Measurements from ENCODE around the gene RBM20.

RBM20 gene

DNA sequence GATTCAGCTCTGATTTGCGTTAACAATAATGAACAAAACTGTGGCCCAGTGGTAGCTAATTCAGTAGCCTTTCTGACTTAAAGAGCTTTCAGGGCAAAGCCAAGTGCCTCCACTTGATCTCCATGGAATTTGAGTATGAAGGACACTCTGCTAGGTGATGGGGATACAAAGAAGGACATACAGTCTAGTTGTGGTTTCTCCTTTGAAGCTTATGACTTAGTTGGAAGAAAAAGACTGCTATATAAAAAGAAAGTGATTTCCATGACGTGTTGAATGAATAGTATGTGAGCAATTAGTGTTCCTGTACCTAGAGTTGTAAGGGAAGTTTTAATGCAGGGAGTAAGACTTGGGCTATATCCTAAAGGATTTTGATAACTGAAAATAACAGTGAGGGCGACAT lies 235.9 kb downstream of the RBM20 start:
- no peak for DNase-seq

DNA sequence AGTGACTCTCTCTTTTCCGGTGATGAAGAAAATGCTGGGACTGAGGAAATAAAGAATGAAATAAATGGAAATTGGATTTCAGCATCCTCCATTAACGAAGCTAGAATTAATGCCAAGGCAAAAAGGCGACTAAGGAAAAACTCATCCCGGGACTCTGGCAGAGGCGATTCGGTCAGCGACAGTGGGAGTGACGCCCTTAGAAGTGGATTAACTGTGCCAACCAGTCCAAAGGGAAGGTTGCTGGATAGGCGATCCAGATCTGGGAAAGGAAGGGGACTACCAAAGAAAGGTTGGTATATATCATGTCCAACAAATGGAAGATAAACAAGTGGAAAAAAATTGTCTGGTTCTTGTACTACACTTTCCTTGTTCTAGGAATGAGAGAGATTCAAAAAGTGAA lies 237.1 kb downstream of the RBM20 start:
- DNase-seq, result no peak

DNA sequence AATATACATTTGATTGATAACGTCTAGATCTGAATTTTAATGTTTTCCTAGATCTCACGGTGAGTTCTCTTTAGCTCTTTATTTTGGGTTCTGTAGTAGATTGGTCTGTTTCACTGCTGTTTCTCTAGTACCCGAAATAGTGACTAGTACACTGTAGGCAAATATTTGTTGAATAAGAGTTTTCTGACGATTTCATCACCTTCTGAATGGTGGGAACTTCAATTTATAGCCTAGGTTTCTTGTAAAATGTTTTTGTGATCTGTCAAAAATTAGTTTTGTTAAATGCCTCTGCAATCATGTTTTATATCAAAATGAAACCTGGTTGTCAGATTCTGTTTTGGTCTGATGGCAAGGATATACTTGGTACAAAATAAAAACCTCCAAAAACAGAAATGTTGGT lies 237.8 kb downstream of the RBM20 start:
- no peak for DNase-seq

DNA sequence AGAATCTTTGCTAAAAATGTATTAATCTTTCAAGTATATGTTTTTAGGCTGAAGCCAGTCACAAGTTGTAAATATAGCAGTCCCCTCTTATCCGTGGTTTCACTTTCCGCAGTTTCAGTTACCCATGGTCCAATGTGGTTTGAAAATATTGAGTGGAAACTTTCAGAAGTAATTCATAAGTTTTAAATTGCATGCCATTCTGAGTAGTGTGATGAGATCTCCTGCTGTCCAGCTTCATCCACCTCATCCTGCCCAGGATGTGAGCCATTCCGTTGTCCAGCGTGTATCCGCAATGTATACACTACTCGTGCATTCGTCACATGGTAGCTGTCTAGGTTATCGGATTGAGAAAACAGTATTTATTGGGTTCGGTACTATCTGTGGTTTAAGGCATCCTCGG lies 239.8 kb downstream of the RBM20 start:
- DNase-seq, result no peak

DNA sequence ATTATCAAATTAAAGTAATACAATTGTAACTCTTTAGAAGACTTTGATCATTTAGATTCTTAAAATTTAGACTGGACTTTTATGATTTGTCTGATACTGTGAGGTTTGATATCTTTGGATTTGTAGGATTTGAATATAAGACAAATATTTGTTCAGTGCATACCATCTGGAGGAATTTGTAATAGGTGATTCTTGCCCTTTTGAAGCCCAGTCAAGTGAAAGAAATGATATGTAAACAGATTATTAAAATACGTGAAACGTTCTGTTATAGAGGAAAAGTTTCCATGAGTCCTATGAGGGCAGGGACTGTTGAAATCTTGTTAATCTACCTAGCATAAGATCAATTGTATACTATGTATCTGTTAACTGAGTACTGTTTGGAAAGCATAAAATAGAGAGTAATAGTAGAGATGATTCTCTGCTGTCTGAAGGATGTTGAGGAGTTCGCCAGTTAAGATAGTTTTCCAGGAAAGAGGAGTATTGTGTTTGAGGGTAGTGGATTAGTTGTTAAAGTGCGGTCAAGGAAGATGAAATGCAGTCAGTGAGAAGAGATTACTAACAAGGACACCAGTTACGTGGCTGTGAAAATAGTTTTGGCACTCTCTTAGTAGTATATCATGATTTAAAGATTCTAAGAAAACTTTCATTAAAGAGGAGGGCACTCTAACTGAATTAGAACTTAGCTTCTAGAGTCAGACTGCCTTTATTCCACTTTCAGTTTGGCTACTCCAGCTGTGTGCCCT lies 242.0 kb downstream of the RBM20 start:
- no peak for DNase-seq

DNA sequence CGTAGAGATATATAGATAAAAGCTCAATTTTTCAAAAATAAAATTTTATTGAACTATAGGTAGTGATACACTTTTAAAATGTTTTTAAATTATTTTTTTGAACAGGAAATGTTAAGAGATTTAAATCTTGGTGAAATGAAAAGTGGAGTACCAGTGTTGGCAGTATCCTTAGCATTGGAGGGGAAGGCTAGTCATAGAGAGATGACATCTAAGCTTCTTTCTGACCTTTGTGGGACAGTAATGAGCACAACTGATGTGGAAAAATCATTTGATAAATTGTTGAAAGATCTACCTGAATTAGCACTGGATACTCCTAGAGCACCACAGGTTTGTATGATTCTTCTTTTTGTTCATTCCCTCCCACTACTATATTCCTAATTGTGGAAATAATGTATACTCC lies 243.4 kb downstream of the RBM20 start:
- no peak for DNase-seq
